Smooth muscle cell (in vitro differentiated cells): ENCODE data around the gene RPS6KA2. TPM values are rescaled to one million over a fixed set of nuclear protein-coding genes. Genes with fewer than 3 reads are reported as not detected.
"Not testable (repeated sequence)": the region's sequence is repeated elsewhere in the genome, so short reads cannot be mapped to it uniquely, and the experiment has no call there.

Source experiments
- DNase-seq: peaks from one replicate; lab custom pipeline; 2025; ENCODE audit not compliant: unreplicated experiment; lab: John Stamatoyannopoulos, UW
- H2AFZ ChIP-seq: fragments of 200-600 bp; sonication (generic); 2 replicates; pipeline ENCODE4 v1.6.0; 2016; ENCODE audit warnings: antibody characterized with exemption, low read depth, mild to moderate bottlenecking
- H3F3A ChIP-seq: fragments of 200-600 bp; sonication (generic); 2 replicates; pipeline ENCODE4 v1.6.0; 2017; ENCODE audit warnings: antibody characterized with exemption, low read depth
- H3K27ac ChIP-seq: fragments of 200-600 bp; sonication (generic); 2 replicates; pipeline ENCODE4 v1.5.1; 2016; ENCODE audit warnings: low read depth, mild to moderate bottlenecking
- H3K27me3 ChIP-seq: fragments of 200-600 bp; sonication (generic); 2 replicates; pipeline ENCODE4 v1.6.1; 2016; ENCODE audit warnings: low read depth, mild to moderate bottlenecking
- H3K36me3 ChIP-seq: fragments of 200-600 bp; sonication (generic); 2 replicates; pipeline ENCODE4 v1.5.1; 2016; ENCODE audit warnings: low read depth
- H3K4me1 ChIP-seq: fragments of 200-600 bp; sonication (generic); 2 replicates; pipeline ENCODE4 v1.5.1; 2016; ENCODE audit warnings: low read depth
- H3K4me2 ChIP-seq: fragments of 200-600 bp; sonication (generic); 2 replicates; pipeline ENCODE4 v1.6.0; 2016; ENCODE audit warnings: mild to moderate bottlenecking
- H3K4me3 ChIP-seq: fragments of 200-600 bp; sonication (generic); 2 replicates; pipeline ENCODE4 v1.5.1; 2016; ENCODE audit warnings: mild to moderate bottlenecking
- H3K79me2 ChIP-seq: fragments of 200-600 bp; sonication (generic); 2 replicates; pipeline ENCODE4 v1.6.0; 2016; ENCODE audit warnings: low read depth, mild to moderate bottlenecking
- H3K9ac ChIP-seq: fragments of 200-600 bp; sonication (generic); 2 replicates; pipeline ENCODE4 v1.6.0; 2016; ENCODE audit warnings: low read depth
- H3K9me3 ChIP-seq: fragments of 200-600 bp; sonication (generic); replicated peaks from 2 replicates; pipeline ENCODE4 v1.5.1; 2016; ENCODE audit warnings: low read depth
- H4K20me1 ChIP-seq: fragments of 200-600 bp; sonication (generic); 2 replicates; pipeline ENCODE4 v1.6.0; 2016; ENCODE audit warnings: low read depth
- CTCF ChIP-seq: fragments of 200-600 bp; sonication (generic); IDR thresholded peaks from 2 replicates; pipeline ENCODE4 v1.5.1; 2017; ENCODE audit warnings: borderline replicate concordance, mild to moderate bottlenecking, antibody characterized with exemption; ENCODE audit not compliant: insufficient read depth, poor library complexity, severe bottlenecking
- WGBS: methylation state at CpG from one replicate; pipeline ENCODE4 v1.1.7; 2016; ENCODE audit warnings: low lambda C conversion rate; 5-methylcytosine and 5-hydroxymethylcytosine counted together
- polyA plus RNA-seq: library from polyadenylated mRNA; unstranded; fragments of >200 nt; fragmentation: Nextera tagmentation; extraction: Ambion mirVana; gene quantifications from 2 replicates; pipeline ENCODE4 v1.2.1, GENCODE V29; 2016
- total RNA-seq: library from RNA; depleted of rRNA; stranded (reverse); fragments of >200 nt; gene quantifications from 2 replicates; pipeline ENCODE4 v1.2.3, GENCODE V29; 2014

Gene RPS6KA2
- total and polyA plus RNA-seq, 2 experiments from 2014 or later = 7.8 to 10.4 TPM

- Histone ChIP-seq H3K4me2 (no peak overlapping the region), H3K4me3 (no peak overlapping the region), H3K36me3 (no peaks in the 10 kb centered on the region), H3F3A (no peaks in the 10 kb centered on the region), H3K79me2 (no peaks in the 10 kb centered on the region), H4K20me1 (no peaks in the 10 kb centered on the region), H3K27me3 (no peaks in the 10 kb centered on the region), H3K9me3 (no peaks in the 10 kb centered on the region), H3K27ac (no peak overlapping the region), H2AFZ (no peak overlapping the region), H3K9ac (no peak overlapping the region), H3K4me1 (no peaks in the 10 kb centered on the region)
- no peak for TF ChIP-seq CTCF
- DNase-seq = no peak
- 89% methylated on average over 20 of the region's 20 CpGs for WGBS
These were observed 8.2 kb upstream of the RPS6KA2 start for GRCh38 chr6:166635013-166635970.

- WGBS = 89% methylated on average over 4 of the region's 4 CpGs
- H3K27me3 ChIP-seq, H4K20me1 ChIP-seq, H3K4me1 ChIP-seq, H3K9ac ChIP-seq, H3K27ac ChIP-seq, H3K79me2 ChIP-seq, H3K4me2 ChIP-seq, H3K4me3 ChIP-seq, DNase-seq, H3K36me3 ChIP-seq, H3K9me3 ChIP-seq, H2AFZ ChIP-seq, H3F3A ChIP-seq: not testable (repeated sequence)
These were observed 7.5 kb upstream of the RPS6KA2 start for GRCh38 chr6:166634581-166634980.

- WGBS = 86% methylated on average over 26 of the region's 26 CpGs
- Histone ChIP-seq H3K4me1 (no peaks in the 10 kb centered on the region), H3K27me3 (no peaks in the 10 kb centered on the region), H3K79me2 (no peaks in the 10 kb centered on the region), H3K9ac (no peak overlapping the region), H3K4me3 (no peak overlapping the region), H2AFZ (no peak overlapping the region), H3K36me3 (no peaks in the 10 kb centered on the region), H3K27ac (no peak overlapping the region), H3F3A (no peaks in the 10 kb centered on the region), H3K4me2 (no peak overlapping the region), H4K20me1 (no peaks in the 10 kb centered on the region), H3K9me3 (no peaks in the 10 kb centered on the region)
- no peak for TF ChIP-seq CTCF
- no peak for DNase-seq
These were observed 6.9 kb upstream of the RPS6KA2 start for GRCh38 chr6:166633732-166634535.

- no peak overlapping the region for H3K27ac ChIP-seq
- 96% methylated on average over 11 of the region's 11 CpGs for WGBS
- H3K9ac ChIP-seq = no peak overlapping the region
- no peak overlapping the region for H3K4me2 ChIP-seq
- H3K4me3 ChIP-seq = no peak overlapping the region
- H4K20me1 ChIP-seq = no peaks in the 10 kb centered on the region
- no peaks in the 10 kb centered on the region for H3K79me2 ChIP-seq
- no peaks in the 10 kb centered on the region for H3K9me3 ChIP-seq
- H3K27me3 ChIP-seq = no peaks in the 10 kb centered on the region
- no peaks in the 10 kb centered on the region for H3K36me3 ChIP-seq
- no peak overlapping the region for H2AFZ ChIP-seq
- peaks cover 7% of the 10 kb centered on the region for H3K4me1 ChIP-seq
- DNase-seq = no peak
- no peak for TF ChIP-seq CTCF
- H3F3A ChIP-seq = no peaks in the 10 kb centered on the region
These were observed 5.7 kb upstream of the RPS6KA2 start for GRCh38 chr6:166632731-166633130.
